Measurements from ENCODE around the gene MKRN2.
"Not testable (repeated sequence)": the region's sequence is repeated elsewhere in the genome, so short reads cannot be mapped to it uniquely, and the experiment has no call there.

Gene MKRN2

GRCh38 chr3:12630843-12631242 lies 74.0 kb downstream of the MKRN2 start:
- not testable (repeated sequence) for DNase-seq (ENCODE audit: low read depth)

DNA sequence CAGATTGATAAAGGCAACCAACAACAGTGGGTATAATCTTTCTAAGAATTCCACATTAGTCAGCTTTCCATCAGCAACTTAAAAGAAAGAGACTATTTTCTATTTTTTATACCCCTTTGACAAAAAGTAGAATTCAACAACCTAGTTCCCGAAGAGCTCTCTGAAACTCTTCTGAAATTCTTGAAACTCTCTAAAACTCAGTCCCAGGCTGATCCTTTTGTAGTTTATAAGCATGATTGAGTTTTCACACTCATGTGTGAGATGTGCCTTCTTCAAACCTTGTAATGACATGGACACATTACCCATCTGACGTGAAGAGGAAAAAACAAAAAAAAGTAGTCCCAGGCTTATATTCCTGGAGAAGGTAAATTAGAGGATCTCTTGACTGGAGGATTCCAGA lies 75.6 kb downstream of the MKRN2 start:
- DNase-seq (ENCODE audit: low read depth), result no peak

DNA sequence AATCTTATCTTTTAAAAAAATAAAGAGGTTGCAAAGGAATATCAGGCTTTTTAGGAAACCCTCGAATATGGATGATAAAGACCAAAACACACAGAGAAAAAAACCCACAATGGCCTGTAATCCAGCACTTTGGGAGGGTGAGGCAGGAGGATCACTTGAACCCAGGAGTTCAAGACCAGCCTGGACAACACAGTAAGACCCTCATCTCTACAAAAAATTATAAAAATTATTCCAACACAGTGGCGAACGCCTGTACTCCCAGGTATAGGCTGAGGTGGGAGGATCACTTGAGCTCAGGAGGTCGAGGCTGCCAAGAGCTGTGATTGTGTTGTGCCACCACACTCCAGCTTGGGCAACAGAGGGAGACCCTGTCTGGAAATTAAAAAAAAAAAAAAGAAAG lies 76.2 kb downstream of the MKRN2 start:
- DNase-seq (ENCODE audit: low read depth), result no peak

Data from stromal cell of bone marrow (primary cell).